Esophagus muscularis mucosa (tissue), 3 donors: ENCODE measurements around the gene IPO8.

Source experiments
- POLR2A ChIP-seq: fragments of 450-650 bp; IDR thresholded peaks from one replicate; pipeline ENCODE4 v1.6.1; 2017; ENCODE audit warnings: antibody characterized with exemption, moderate library complexity, mild to moderate bottlenecking, low read depth
- TF ChIP-seq, protein P1 (sequence below), 3 experiments: fragments of 200-600 bp in 2 of 3; fragments of 450-650 bp in 1 of 3; sonication (generic) in 2 of 3; IDR thresholded peaks; one replicate each; pipeline ENCODE4 v1.5.1; 2017 to 2019; ENCODE audit warnings: antibody characterized with exemption in 3 of 3, mild to moderate bottlenecking in 2 of 3, moderate library complexity in 1 of 3

DNA sequence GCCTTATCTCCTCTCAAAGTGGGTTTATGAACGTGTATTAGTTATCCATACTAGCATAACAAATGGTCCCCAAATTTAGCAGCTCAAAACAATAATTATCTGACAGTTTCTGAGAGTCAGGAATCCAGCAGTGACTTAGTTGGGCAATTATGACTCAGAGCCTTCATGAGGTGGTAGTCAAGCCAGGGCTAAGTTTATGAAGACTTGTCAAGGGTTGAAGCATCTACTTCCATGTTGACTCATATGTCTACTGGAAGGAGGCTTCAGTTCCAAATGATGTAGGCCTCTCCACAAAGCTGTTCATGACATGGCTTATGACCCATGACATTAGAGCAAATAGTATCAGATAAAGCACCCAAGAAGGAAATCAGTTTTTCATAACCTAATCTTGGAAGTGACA lies 73.2 kb downstream of the IPO8 start:
- TF ChIP-seq POLR2A = no peak
- TF ChIP-seq, protein P1, sequence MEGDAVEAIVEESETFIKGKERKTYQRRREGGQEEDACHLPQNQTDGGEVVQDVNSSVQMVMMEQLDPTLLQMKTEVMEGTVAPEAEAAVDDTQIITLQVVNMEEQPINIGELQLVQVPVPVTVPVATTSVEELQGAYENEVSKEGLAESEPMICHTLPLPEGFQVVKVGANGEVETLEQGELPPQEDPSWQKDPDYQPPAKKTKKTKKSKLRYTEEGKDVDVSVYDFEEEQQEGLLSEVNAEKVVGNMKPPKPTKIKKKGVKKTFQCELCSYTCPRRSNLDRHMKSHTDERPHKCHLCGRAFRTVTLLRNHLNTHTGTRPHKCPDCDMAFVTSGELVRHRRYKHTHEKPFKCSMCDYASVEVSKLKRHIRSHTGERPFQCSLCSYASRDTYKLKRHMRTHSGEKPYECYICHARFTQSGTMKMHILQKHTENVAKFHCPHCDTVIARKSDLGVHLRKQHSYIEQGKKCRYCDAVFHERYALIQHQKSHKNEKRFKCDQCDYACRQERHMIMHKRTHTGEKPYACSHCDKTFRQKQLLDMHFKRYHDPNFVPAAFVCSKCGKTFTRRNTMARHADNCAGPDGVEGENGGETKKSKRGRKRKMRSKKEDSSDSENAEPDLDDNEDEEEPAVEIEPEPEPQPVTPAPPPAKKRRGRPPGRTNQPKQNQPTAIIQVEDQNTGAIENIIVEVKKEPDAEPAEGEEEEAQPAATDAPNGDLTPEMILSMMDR (IDR thresholded peaks at IDR 0.05) = no peak
